Measurements from ENCODE around the gene NUAK1. TPM values are rescaled to one million over a fixed set of nuclear protein-coding genes. Genes with fewer than 3 reads are reported as not detected.

NUAK1 gene
- total RNA-seq, 1 experiment from 2014 or later = 7.4 TPM

DNA sequence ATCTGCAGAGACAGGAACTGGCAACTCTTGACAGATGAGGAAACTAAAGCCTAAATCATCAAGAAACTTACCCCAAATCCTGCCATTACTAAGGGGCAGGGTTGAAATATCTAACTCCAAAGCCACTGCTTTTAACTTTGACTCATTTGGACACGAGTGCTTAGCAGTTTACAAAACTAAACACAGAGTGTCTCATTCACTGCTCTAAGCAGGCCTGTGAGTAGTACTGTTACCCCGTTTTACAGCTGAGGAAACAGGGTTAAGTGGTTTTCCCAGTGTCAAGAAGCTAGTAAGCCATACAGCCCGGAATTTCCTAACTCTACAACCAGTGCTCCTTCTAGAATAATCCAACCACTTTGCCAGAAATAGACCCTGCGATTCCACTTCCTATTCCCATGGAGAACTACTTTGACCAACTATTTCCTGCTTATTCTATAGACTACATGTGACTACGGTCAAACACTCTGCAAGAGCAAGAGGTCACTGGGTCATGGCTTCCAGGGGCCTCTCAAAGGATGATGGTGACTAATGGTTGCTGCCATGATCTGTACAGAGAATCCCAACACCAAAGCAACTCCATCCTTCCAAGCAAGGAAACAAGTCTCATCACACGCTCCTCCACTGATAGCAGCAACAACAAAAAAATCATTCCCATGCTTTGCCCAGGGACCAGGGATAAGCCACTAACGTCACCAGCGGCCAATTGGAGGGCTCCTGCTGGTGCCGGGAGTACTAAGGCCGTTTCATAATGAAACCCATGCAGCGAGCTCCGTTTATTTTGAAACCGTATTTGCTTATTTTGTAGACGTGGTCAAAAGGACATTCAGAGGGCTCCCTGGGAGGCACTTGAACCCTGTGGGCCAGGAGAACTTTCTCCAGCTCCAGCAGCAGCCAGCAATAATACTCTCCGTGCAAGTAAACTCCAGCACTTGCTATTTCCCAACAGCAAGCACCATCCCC lies 56.3 kb downstream of the NUAK1 start:
- TF ChIP-seq, protein P1, sequence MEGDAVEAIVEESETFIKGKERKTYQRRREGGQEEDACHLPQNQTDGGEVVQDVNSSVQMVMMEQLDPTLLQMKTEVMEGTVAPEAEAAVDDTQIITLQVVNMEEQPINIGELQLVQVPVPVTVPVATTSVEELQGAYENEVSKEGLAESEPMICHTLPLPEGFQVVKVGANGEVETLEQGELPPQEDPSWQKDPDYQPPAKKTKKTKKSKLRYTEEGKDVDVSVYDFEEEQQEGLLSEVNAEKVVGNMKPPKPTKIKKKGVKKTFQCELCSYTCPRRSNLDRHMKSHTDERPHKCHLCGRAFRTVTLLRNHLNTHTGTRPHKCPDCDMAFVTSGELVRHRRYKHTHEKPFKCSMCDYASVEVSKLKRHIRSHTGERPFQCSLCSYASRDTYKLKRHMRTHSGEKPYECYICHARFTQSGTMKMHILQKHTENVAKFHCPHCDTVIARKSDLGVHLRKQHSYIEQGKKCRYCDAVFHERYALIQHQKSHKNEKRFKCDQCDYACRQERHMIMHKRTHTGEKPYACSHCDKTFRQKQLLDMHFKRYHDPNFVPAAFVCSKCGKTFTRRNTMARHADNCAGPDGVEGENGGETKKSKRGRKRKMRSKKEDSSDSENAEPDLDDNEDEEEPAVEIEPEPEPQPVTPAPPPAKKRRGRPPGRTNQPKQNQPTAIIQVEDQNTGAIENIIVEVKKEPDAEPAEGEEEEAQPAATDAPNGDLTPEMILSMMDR (IDR thresholded peaks at IDR 0.05 in 2 of 3, conservative IDR thresholded peaks at IDR 0.05 in 1 of 3; ENCODE audit: borderline replicate concordance in 1 of 3, insufficient read depth in 1 of 3, low read depth in 2 of 3, low read length in 2 of 3) = no peak
- no peak for TF ChIP-seq TCF7L2 (IDR thresholded peaks at IDR 0.05; ENCODE audit: borderline replicate concordance, extremely low read depth, insufficient read depth, insufficient read length)
- no peak for TF ChIP-seq SRF (IDR thresholded peaks at IDR 0.05; ENCODE audit: low read depth)
- Histone ChIP-seq H4K20me1 (ENCODE audit: insufficient read depth) (no peaks in the 10 kb centered on the region), H3K79me2 (ENCODE audit: insufficient read depth, low read length) (no peaks in the 10 kb centered on the region), H3K36me3 (ENCODE audit: control insufficient read depth in 1 of 2, insufficient read depth in 2 of 2, low read length in 2 of 2) (no peaks in the 10 kb centered on the region), H3K9me3 (ENCODE audit: control insufficient read depth in 1 of 2, insufficient read depth in 1 of 2, low read depth in 1 of 2, low read length in 2 of 2) (no peaks in the 10 kb centered on the region), H3K4me2 (ENCODE audit: low read length) (no peak overlapping the region), H3K4me1 (ENCODE audit: control insufficient read depth in 1 of 2, insufficient read depth in 2 of 2, low read length in 2 of 2) (peaks cover 18 to 27% of the 10 kb centered on the region in 2 experiments), H3K4me3 (replicated peaks in 1 of 2; ENCODE audit: low read depth in 1 of 2, low read length in 2 of 2) (no peak overlapping the region), H3K9me2 (ENCODE audit: insufficient read depth) (no peaks in the 10 kb centered on the region), H3K9ac (ENCODE audit: low read length) (no peak overlapping the region), H2AFZ (ENCODE audit: low read depth, low read length, poor library complexity, severe bottlenecking) (no peak overlapping the region), H3K27ac (ENCODE audit: low read depth, low read length) (no peak overlapping the region), H3K27me3 (ENCODE audit: insufficient read depth, low read length) (no peaks in the 10 kb centered on the region)
- BruUV-seq (replicated peaks) = no TSS peak
- POLR2A ChIA-PET = no interaction called here
- RAD21 ChIA-PET (ENCODE audit: low non-redundant PET in 1 of 2, low total read pairs in 2 of 2, uncharacterized antibody in 2 of 2, unreplicated experiment in 2 of 2) = no interaction called here
- intact Hi-C loops (cut with micrococcal nuclease) = no loop called here
- CTCF ChIA-PET = no interaction called here
- DNase-seq (ENCODE audit: low read depth, low spot score) (no peak), ATAC-seq (no peak)

DNA sequence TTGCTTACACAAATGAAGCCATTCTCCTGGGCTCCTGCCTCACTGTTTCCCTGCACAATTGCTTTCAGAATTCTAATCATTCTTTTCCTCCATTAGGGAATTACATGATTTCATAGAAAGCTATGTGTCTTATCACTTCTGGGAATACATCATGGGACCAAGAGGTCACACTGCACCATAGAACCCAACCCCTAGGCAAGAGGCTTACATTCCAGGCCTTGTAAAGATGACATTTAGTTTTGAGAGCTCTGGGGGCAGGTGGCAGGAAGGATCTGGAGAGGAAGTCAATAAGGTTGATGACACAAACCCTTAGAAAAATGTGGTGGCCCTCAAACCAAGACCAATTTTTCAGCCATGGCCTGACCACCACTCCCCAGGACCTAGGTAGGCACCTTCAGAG lies 57.1 kb downstream of the NUAK1 start:
- H3K4me1 ChIP-seq (ENCODE audit: control insufficient read depth in 1 of 2, insufficient read depth in 2 of 2, low read length in 2 of 2) = peaks cover 18 to 27% of the 10 kb centered on the region in 2 experiments
- no peak overlapping the region for H3K4me2 ChIP-seq (ENCODE audit: low read length)
- no peaks in the 10 kb centered on the region for H3K27me3 ChIP-seq (ENCODE audit: insufficient read depth, low read length)
- ATAC-seq (no peak), DNase-seq (ENCODE audit: low read depth, low spot score) (no peak)
- intact Hi-C loops (cut with micrococcal nuclease) = no loop called here
- ChIA-PET POLR2A (no interaction called here), CTCF (no interaction called here), RAD21 (ENCODE audit: low non-redundant PET in 1 of 2, low total read pairs in 2 of 2, uncharacterized antibody in 2 of 2, unreplicated experiment in 2 of 2) (no interaction called here)
- H3K9ac ChIP-seq (ENCODE audit: low read length) = no peak overlapping the region
- H3K36me3 ChIP-seq (ENCODE audit: control insufficient read depth in 1 of 2, insufficient read depth in 2 of 2, low read length in 2 of 2) = no peaks in the 10 kb centered on the region
- no TSS peak for BruUV-seq (replicated peaks)
- H3K9me2 ChIP-seq (ENCODE audit: insufficient read depth) = no peaks in the 10 kb centered on the region
- no peaks in the 10 kb centered on the region for H3K9me3 ChIP-seq (ENCODE audit: control insufficient read depth in 1 of 2, insufficient read depth in 1 of 2, low read depth in 1 of 2, low read length in 2 of 2)
- no peak overlapping the region for H2AFZ ChIP-seq (ENCODE audit: low read depth, low read length, poor library complexity, severe bottlenecking)
- no peak overlapping the region for H3K27ac ChIP-seq (ENCODE audit: low read depth, low read length)
- H3K79me2 ChIP-seq (ENCODE audit: insufficient read depth, low read length) = no peaks in the 10 kb centered on the region
- no peak overlapping the region for H3K4me3 ChIP-seq (replicated peaks in 1 of 2; ENCODE audit: low read depth in 1 of 2, low read length in 2 of 2)
- H4K20me1 ChIP-seq (ENCODE audit: insufficient read depth) = no peaks in the 10 kb centered on the region
- no peak for TF ChIP-seq EZH2 (IDR thresholded peaks at IDR 0.05)
- no peak for TF ChIP-seq EGR1 (IDR thresholded peaks at IDR 0.05; ENCODE audit: low read depth)
- TF ChIP-seq, protein P2, sequence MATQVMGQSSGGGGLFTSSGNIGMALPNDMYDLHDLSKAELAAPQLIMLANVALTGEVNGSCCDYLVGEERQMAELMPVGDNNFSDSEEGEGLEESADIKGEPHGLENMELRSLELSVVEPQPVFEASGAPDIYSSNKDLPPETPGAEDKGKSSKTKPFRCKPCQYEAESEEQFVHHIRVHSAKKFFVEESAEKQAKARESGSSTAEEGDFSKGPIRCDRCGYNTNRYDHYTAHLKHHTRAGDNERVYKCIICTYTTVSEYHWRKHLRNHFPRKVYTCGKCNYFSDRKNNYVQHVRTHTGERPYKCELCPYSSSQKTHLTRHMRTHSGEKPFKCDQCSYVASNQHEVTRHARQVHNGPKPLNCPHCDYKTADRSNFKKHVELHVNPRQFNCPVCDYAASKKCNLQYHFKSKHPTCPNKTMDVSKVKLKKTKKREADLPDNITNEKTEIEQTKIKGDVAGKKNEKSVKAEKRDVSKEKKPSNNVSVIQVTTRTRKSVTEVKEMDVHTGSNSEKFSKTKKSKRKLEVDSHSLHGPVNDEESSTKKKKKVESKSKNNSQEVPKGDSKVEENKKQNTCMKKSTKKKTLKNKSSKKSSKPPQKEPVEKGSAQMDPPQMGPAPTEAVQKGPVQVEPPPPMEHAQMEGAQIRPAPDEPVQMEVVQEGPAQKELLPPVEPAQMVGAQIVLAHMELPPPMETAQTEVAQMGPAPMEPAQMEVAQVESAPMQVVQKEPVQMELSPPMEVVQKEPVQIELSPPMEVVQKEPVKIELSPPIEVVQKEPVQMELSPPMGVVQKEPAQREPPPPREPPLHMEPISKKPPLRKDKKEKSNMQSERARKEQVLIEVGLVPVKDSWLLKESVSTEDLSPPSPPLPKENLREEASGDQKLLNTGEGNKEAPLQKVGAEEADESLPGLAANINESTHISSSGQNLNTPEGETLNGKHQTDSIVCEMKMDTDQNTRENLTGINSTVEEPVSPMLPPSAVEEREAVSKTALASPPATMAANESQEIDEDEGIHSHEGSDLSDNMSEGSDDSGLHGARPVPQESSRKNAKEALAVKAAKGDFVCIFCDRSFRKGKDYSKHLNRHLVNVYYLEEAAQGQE (IDR thresholded peaks at IDR 0.05; ENCODE audit: low read depth) = no peak
- TF ChIP-seq SIN3A (IDR thresholded peaks at IDR 0.05; ENCODE audit: low read depth) = no peak
- TF ChIP-seq, protein P3, sequence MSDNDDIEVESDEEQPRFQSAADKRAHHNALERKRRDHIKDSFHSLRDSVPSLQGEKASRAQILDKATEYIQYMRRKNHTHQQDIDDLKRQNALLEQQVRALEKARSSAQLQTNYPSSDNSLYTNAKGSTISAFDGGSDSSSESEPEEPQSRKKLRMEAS (IDR thresholded peaks at IDR 0.05) = no peak
- TF ChIP-seq CBX3 (IDR thresholded peaks at IDR 0.05; ENCODE audit: low read depth) = no peak
- TF ChIP-seq EZH2phosphoT487 (IDR thresholded peaks at IDR 0.05; ENCODE audit: borderline replicate concordance) = no peak
- no peak for TF ChIP-seq CEBPB (IDR thresholded peaks at IDR 0.05; ENCODE audit: low read depth)
- TF ChIP-seq ZNF274 (IDR thresholded peaks at IDR 0.05; ENCODE audit: low read depth, low read length) = no peak
- TF ChIP-seq SP1 (IDR thresholded peaks at IDR 0.05; ENCODE audit: low read depth) = no peak
- TF ChIP-seq SRF (IDR thresholded peaks at IDR 0.05; ENCODE audit: low read depth) = no peak
- no peak for TF ChIP-seq JUND (IDR thresholded peaks at IDR 0.05)
- TF ChIP-seq, protein P4, sequence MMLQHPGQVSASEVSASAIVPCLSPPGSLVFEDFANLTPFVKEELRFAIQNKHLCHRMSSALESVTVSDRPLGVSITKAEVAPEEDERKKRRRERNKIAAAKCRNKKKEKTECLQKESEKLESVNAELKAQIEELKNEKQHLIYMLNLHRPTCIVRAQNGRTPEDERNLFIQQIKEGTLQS (IDR thresholded peaks at IDR 0.05) = no peak

Measured in HCT116 (cell line).